K562 (cell line): ENCODE results near the gene LCNL1. TPM values are rescaled to one million over a fixed set of nuclear protein-coding genes. Genes with fewer than 3 reads are reported as not detected.
A peak's percentile ranks its signal among the peaks of the same experiment; 100 is the strongest.

ENCODE experiments used
- ARID3B ChIP-seq: fragments of 250-450 bp; sonication (Bioruptor Pico); IDR thresholded peaks from 2 replicates; pipeline ENCODE4 v1.4.0; 2020; ENCODE audit warnings: borderline replicate concordance
- CEBPZ ChIP-seq: fragments of 150-350 bp; IDR thresholded peaks from 2 replicates; pipeline ENCODE4 v1.6.1; 2014; ENCODE audit warnings: low read depth, mild to moderate bottlenecking, low read length, borderline replicate concordance
- CTCFL ChIP-seq: IDR thresholded peaks from 2 replicates; pipeline ENCODE4 v1.6.1; 2011; ENCODE audit warnings: borderline replicate concordance, low read depth, mild to moderate bottlenecking, moderate library complexity, low read length; ENCODE audit not compliant: insufficient read depth, poor library complexity, severe bottlenecking
- ELF4 ChIP-seq: fragments of 450-650 bp; formaldehyde crosslinking; IDR thresholded peaks from 2 replicates; pipeline ENCODE4 v1.4.0; 2022; ENCODE audit warnings: missing genetic modification characterization
- FOXA3 ChIP-seq, 2 experiments: fragments of 450-650 bp in 1 of 2; sonication (generic) in 1 of 2; formaldehyde crosslinking; IDR thresholded peaks in 1 of 2; conservative IDR thresholded peaks in 1 of 2; 2 replicates each; pipeline versions ENCODE4 v1.4.0 to v1.8.0; 2020 to 2022; ENCODE audit warnings: mild to moderate bottlenecking in 2 of 2, missing genetic modification reagents in 1 of 2
- GATAD2A ChIP-seq: fragments of 450-650 bp; IDR thresholded peaks from 2 replicates; pipeline ENCODE4 v1.6.1; 2017
- GATAD2B ChIP-seq: fragments of 450-650 bp; IDR thresholded peaks from 2 replicates; pipeline ENCODE4 v1.6.1; 2017; ENCODE audit warnings: mild to moderate bottlenecking, borderline replicate concordance
- HMBOX1 ChIP-seq: sonication (generic); IDR thresholded peaks from 2 replicates; pipeline ENCODE4 v1.6.1; 2016
- KLF1 ChIP-seq: fragments of 450-650 bp; IDR thresholded peaks from 2 replicates; pipeline ENCODE4 v1.6.1; 2016; ENCODE audit warnings: missing genetic modification characterization, missing compliant biosample characterization
- MCM5 ChIP-seq: fragments of 450-650 bp; IDR thresholded peaks from 2 replicates; pipeline ENCODE4 v1.6.1; 2016; ENCODE audit warnings: low read depth
- MEF2A ChIP-seq: IDR thresholded peaks from 2 replicates; pipeline ENCODE4 v1.6.1; 2011; ENCODE audit warnings: low read depth, mild to moderate bottlenecking, low read length, moderate library complexity; ENCODE audit not compliant: control insufficient read depth
- MTA1 ChIP-seq: fragments of 450-650 bp; IDR thresholded peaks from 2 replicates; pipeline ENCODE4 v1.6.1; 2017; ENCODE audit warnings: borderline replicate concordance
- NCOA2 ChIP-seq, 2 experiments: fragments of 450-650 bp; IDR thresholded peaks; 2 replicates each; pipeline ENCODE4 v1.6.1; 2018; ENCODE audit warnings: mild to moderate bottlenecking in 2 of 2, moderate library complexity in 1 of 2; ENCODE audit not compliant: partially characterized antibody in 2 of 2
- NFRKB ChIP-seq: fragments of 450-650 bp; IDR thresholded peaks from 2 replicates; pipeline ENCODE4 v1.6.1; 2016; ENCODE audit warnings: low read depth
- SAP30 ChIP-seq: fragments of 200-600 bp; sonication (generic); IDR thresholded peaks from 2 replicates; pipeline ENCODE4 v1.6.1; 2012; ENCODE audit warnings: borderline replicate concordance, low read depth, mild to moderate bottlenecking, moderate library complexity, low read length, control low read depth, inconsistent platforms; ENCODE audit not compliant: insufficient read depth, poor library complexity, severe bottlenecking
- TAF7 ChIP-seq: fragments of 450-650 bp; IDR thresholded peaks from 2 replicates; pipeline ENCODE4 v1.6.1; 2016; ENCODE audit warnings: missing genetic modification characterization, missing compliant biosample characterization
- ZBTB26 ChIP-seq: fragments of 450-650 bp; formaldehyde crosslinking; IDR thresholded peaks from 2 replicates; pipeline ENCODE4 v1.4.0; 2022; ENCODE audit warnings: missing genetic modification characterization
- ZBTB7A ChIP-seq: IDR thresholded peaks from 2 replicates; pipeline ENCODE4 v1.6.1; 2011; ENCODE audit warnings: low read depth, mild to moderate bottlenecking, low read length, moderate library complexity, borderline replicate concordance; ENCODE audit not compliant: control insufficient read depth
- ZNF121 ChIP-seq: sonication (generic); formaldehyde crosslinking; conservative IDR thresholded peaks from 2 replicates; pipeline ENCODE4 v1.8.0; 2022; ENCODE audit warnings: missing genetic modification reagents
- ZNF217 ChIP-seq: sonication (generic); formaldehyde crosslinking; IDR thresholded peaks from 2 replicates; pipeline ENCODE4 v1.8.0; 2022; ENCODE audit warnings: mild to moderate bottlenecking, missing genetic modification reagents
- polyA plus RNA-seq, 8 experiments: library from polyadenylated mRNA; depleted of rRNA in 4 of 8; stranded (reverse) in 5 of 8; unstranded in 3 of 8; fragments of >200 nt; fragmentation: Nextera tagmentation in 2 of 8; fragmentation: Illumina TruSeq in 1 of 8; extraction: Ambion mirVana in 2 of 8; extraction: Trizol in 1 of 8; gene quantifications; 2 replicates each; pipeline versions ENCODE4 v1.2.1 to v1.2.3, GENCODE V29; 2011 to 2014; ENCODE audit warnings: inconsistent platforms in 1 of 8, missing spikeins in 1 of 8
- total RNA-seq, 7 experiments: library from RNA; depleted of rRNA in 6 of 7; stranded (reverse); fragments of >200 nt in 6 of 7; fragmentation: Illumina TruSeq in 2 of 7; extraction: Trizol in 2 of 7; gene quantifications; 2 replicates each; pipeline versions ENCODE4 v1.2.1 to v1.2.3, GENCODE V29; 2011 to 2021; ENCODE audit warnings: low replicate concordance in 1 of 7

Gene LCNL1
- total and polyA plus RNA-seq, 9 of the 15 experiments (the other 6 are each of a cell fraction or from before 2014, with no cell fraction given): 0.04 to 0.16 (median 0.04) TPM; not detected in 4

- TF ChIP-seq ELF4 (CRISPR knock-in tag) (no peak), NCOA2 (IDR thresholded peaks at IDR 0.05; ENCODE audit: partially characterized antibody in 2 of 2) (no peak), GATAD2B (peak; percentile 97), MTA1 (no peak), ZNF121 (CRISPR knock-in tag) (no peak), HMBOX1 (no peak), FOXA3 (CRISPR knock-in tag; conservative IDR thresholded peaks at IDR 0.05 in 1 of 2, IDR thresholded peaks at IDR 0.05 in 1 of 2) (no peak), NFRKB (no peak), ZBTB7A (no peak), CEBPZ (no peak), MEF2A (no peak), TAF7 (no peak), MCM5 (no peak), ARID3B (CRISPR knock-in tag) (no peak), KLF1 (tag) (no peak), ZBTB26 (CRISPR knock-in tag) (no peak), SAP30 (no peak), ZNF217 (no peak), GATAD2A (no peak), CTCFL (peak; percentile 36)
Measured at GRCh38 chr9:136944212-136944518, 38.6 kb upstream of the LCNL1 start (continued).
